PC-3 (cell line): Measurements from ENCODE around the gene ZBTB46. TPM values are rescaled to one million over a fixed set of nuclear protein-coding genes. Genes with fewer than 3 reads are reported as not detected.
A peak's percentile ranks its signal among the peaks of the same experiment; 100 is the strongest.

Experiments
- ATAC-seq: fragments of 200-7000 bp; cut with Tn5 transposase; 2 replicates; pipeline ENCODE4 v1.9.1; 2020; ENCODE audit warnings: mild to moderate bottlenecking, moderate library complexity
- BruUV-seq: library from RNA; stranded (reverse); fragments of 400-500 nt; replicated peaks from 2 replicates; lab custom pipeline; 2021; lab: Mats Ljungman, UMichigan
- CTCF ChIA-PET: fragments of 300-600 bp; sonication (Branson Sonifier 250); formaldehyde crosslinking; loops from one replicate; lab custom pipeline; 2022; ENCODE audit warnings: antibody characterized with exemption; lab: Charles Lee
- POLR2A ChIA-PET: fragments of 300-600 bp; sonication (Branson Sonifier 250); formaldehyde crosslinking; loops from one replicate; lab custom pipeline; 2022; ENCODE audit warnings: antibody characterized with exemption; ENCODE audit not compliant: unreplicated experiment; lab: Charles Lee
- DNase-seq: peaks from one replicate; pipeline ENCODE4 v3.0.0-alpha.2; 2015
- H2AFZ ChIP-seq: fragments of 300-600 bp; sonication (generic); 2 replicates; pipeline ENCODE4 v1.6.0; 2016; ENCODE audit warnings: antibody characterized with exemption, low read length
- H3F3A ChIP-seq: fragments of 300-600 bp; sonication (generic); one replicate; pipeline ENCODE4 v1.6.0; 2017; ENCODE audit warnings: antibody characterized with exemption, low read length, control low read depth, mild to moderate bottlenecking; ENCODE audit not compliant: unreplicated experiment
- H3K27ac ChIP-seq: fragments of 300-600 bp; sonication (generic); 2 replicates; pipeline ENCODE4 v1.5.1; 2016; ENCODE audit warnings: mild to moderate bottlenecking, low read length
- H3K27me3 ChIP-seq: fragments of 300-600 bp; sonication (generic); 2 replicates; pipeline ENCODE4 v1.6.1; 2016; ENCODE audit warnings: low read length, mixed read lengths
- H3K36me3 ChIP-seq: fragments of 300-600 bp; sonication (generic); 2 replicates; pipeline ENCODE4 v1.6.1; 2016; ENCODE audit warnings: low read depth, mixed run types, low read length, mixed read lengths
- H3K4me1 ChIP-seq: fragments of 300-600 bp; sonication (generic); 2 replicates; pipeline ENCODE4 v1.5.1; 2016; ENCODE audit warnings: low read length; ENCODE audit not compliant: insufficient read depth
- H3K4me2 ChIP-seq: fragments of 300-600 bp; sonication (generic); 2 replicates; pipeline ENCODE4 v1.6.0; 2016; ENCODE audit warnings: low read length
- H3K4me3 ChIP-seq: fragments of 300-600 bp; sonication (generic); 2 replicates; pipeline ENCODE4 v1.5.1; 2016; ENCODE audit warnings: mild to moderate bottlenecking, low read length, mixed read lengths
- H3K79me2 ChIP-seq: fragments of 300-600 bp; sonication (generic); 2 replicates; pipeline ENCODE4 v1.6.1; 2017; ENCODE audit warnings: low read length, mixed read lengths
- H3K9ac ChIP-seq: fragments of 300-600 bp; sonication (generic); 2 replicates; pipeline ENCODE4 v1.6.0; 2016; ENCODE audit warnings: mild to moderate bottlenecking, low read length
- H3K9me2 ChIP-seq: fragments of 300-600 bp; sonication (generic); replicated peaks from 2 replicates; pipeline ENCODE4 v1.6.1; 2016; ENCODE audit warnings: mixed run types, low read length, mixed read lengths
- H3K9me3 ChIP-seq: fragments of 300-600 bp; sonication (generic); 2 replicates; pipeline ENCODE4 v1.6.1; 2016; ENCODE audit warnings: low read length, mixed read lengths
- H4K20me1 ChIP-seq: fragments of 300-600 bp; sonication (generic); 2 replicates; pipeline ENCODE4 v1.6.1; 2016; ENCODE audit warnings: low read length, mixed read lengths
- CTCF ChIP-seq: fragments of 300-600 bp; sonication (generic); conservative IDR thresholded peaks from 2 replicates; pipeline ENCODE4 v1.5.1; 2017; ENCODE audit warnings: antibody characterized with exemption, low read depth, mild to moderate bottlenecking, low read length
- EZH2 ChIP-seq: fragments of 300-600 bp; sonication (generic); IDR thresholded peaks from one replicate; pipeline ENCODE4 v1.6.1; 2017; ENCODE audit warnings: antibody characterized with exemption, mild to moderate bottlenecking, low read length; ENCODE audit not compliant: unreplicated experiment
- EZH2phosphoT487 ChIP-seq: fragments of 300-600 bp; sonication (generic); IDR thresholded peaks from 2 replicates; pipeline ENCODE4 v1.6.1; 2018; ENCODE audit warnings: mild to moderate bottlenecking, antibody characterized with exemption, low read length, borderline replicate concordance
- intact Hi-C: fragments of 100-400 bp; cut with micrococcal nuclease; formaldehyde crosslinking; loops from 2 replicates; pipeline ENCODE4 v1.9.0; 2023
- total RNA-seq: library from RNA; depleted of rRNA; stranded (reverse); fragments of >200 nt; gene quantifications from 2 replicates; pipeline ENCODE4 v1.2.3, GENCODE V29; 2014

The ZBTB46 gene
- total RNA-seq, 1 experiment from 2014 or later = 7.3 TPM

GRCh38 chr20:63858393-63859165 is 27.5 kb upstream of the ZBTB46 start:
- Histone ChIP-seq H3K4me1 (peaks cover 3% of the 10 kb centered on the region), H3K36me3 (peaks cover 6% of the 10 kb centered on the region; the same call in 1 of the 2 replicates), H3K27me3 (peaks cover 20% of the 10 kb centered on the region), H3K4me3 (no peak overlapping the region), H3K9me2 (no peaks in the 10 kb centered on the region), H4K20me1 (no peaks in the 10 kb centered on the region), H3K4me2 (no peak overlapping the region), H3K27ac (no peak overlapping the region), H3K79me2 (peaks cover 6% of the 10 kb centered on the region), H3F3A (peaks cover 3% of the 10 kb centered on the region), H2AFZ (no peak overlapping the region), H3K9me3 (no peaks in the 10 kb centered on the region), H3K9ac (no peak overlapping the region)
- BruUV-seq = no TSS peak
- no peak for ATAC-seq
- ChIA-PET CTCF (no interaction called here), POLR2A (no interaction called here)
- TF ChIP-seq CTCF (0 out of 2 replicates have a peak, but pooled peaks have one; percentile 15), EZH2 (no peak), EZH2phosphoT487 (no peak)
- no peak for DNase-seq
- intact Hi-C loops = no loop called here

DNA sequence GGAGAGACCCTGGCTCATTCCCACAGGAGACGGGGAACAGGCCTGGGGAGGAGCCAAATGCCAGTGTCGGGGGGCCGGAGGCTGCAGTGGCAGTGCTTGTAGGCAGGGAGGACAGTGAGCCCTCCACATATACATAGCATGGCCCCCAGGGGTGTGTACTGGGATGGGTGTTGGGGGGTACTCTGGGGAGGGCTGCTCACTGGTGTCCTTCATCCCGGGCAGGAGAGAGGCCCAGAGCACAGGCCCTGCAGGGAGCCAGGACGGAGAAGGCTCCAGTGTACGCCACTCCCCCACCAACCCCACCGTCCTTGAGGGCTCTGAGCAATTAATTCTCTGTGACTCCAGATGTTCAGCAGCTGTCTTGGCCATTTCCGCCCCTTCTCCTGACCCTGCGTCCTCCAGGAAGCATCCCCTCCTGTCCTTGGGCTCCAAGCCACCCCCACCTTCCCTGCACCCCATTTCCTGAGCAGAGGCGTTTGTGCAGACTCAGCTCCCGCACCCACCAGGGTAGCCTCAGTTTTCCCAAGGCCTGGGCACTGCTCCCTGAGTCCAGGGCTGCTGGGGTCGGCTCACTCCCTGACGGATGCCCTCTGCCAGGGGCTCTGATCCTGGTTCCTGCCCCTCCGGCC is 26.8 kb upstream of the ZBTB46 start:
- no peak overlapping the region for H3K27ac ChIP-seq
- BruUV-seq = no TSS peak
- no peaks in the 10 kb centered on the region for H3K79me2 ChIP-seq
- POLR2A ChIA-PET = interaction anchor here (0.6 kb wide), 1 partner anchor 48 kb away, joined by 4 read pairs; no protein-coding TSS in a partner anchor
- intact Hi-C loops = no loop called here
- H3K36me3 ChIP-seq = peaks cover 6% of the 10 kb centered on the region; the same call in 1 of the 2 replicates
- H2AFZ ChIP-seq = no peak overlapping the region
- TF ChIP-seq EZH2phosphoT487 (no peak), CTCF (no peak), EZH2 (no peak)
- H3K4me1 ChIP-seq = no peaks in the 10 kb centered on the region
- no peak for DNase-seq
- no peak overlapping the region for H3K4me3 ChIP-seq
- H3K9ac ChIP-seq = no peak overlapping the region
- H3K9me2 ChIP-seq = no peaks in the 10 kb centered on the region
- H3K4me2 ChIP-seq = no peak overlapping the region
- CTCF ChIA-PET = no interaction called here
- no peaks in the 10 kb centered on the region for H3K9me3 ChIP-seq
- no peaks in the 10 kb centered on the region for H4K20me1 ChIP-seq
- H3F3A ChIP-seq = peaks cover 3% of the 10 kb centered on the region
- peaks cover 20% of the 10 kb centered on the region for H3K27me3 ChIP-seq
- no peak for ATAC-seq
